Liver (tissue), 9 donors: ENCODE measurements around the gene CTXND1. TPM values are rescaled to one million over a fixed set of nuclear protein-coding genes. Genes with fewer than 3 reads are reported as not detected.

Source experiments
- DNase-seq: peaks from one replicate; pipeline ENCODE4 v3.0.0-alpha.2; 2017; ENCODE audit warnings: low spot score
- H3K27ac ChIP-seq, 2 donors: one replicate each; pipeline ENCODE4 v1.7.0; 2013; ENCODE audit warnings: inconsistent platforms in 2 of 2, low read length in 2 of 2, control low read depth in 1 of 2, low read depth in 1 of 2, mild to moderate bottlenecking in 1 of 2
- H3K27me3 ChIP-seq, 4 donors: one replicate each; pipeline versions ENCODE4 v1.6.1 to v1.7.0; 2013; ENCODE audit warnings: low read length in 3 of 4, inconsistent platforms in 1 of 4, mild to moderate bottlenecking in 1 of 4, moderate library complexity in 1 of 4; ENCODE audit not compliant: control insufficient read depth in 4 of 4, insufficient read depth in 4 of 4
- H3K36me3 ChIP-seq, 4 donors: one replicate each; pipeline versions ENCODE4 v1.6.1 to v1.7.0; 2013; ENCODE audit warnings: low read length in 3 of 4, mild to moderate bottlenecking in 3 of 4, low read depth in 1 of 4, moderate library complexity in 1 of 4; ENCODE audit not compliant: control insufficient read depth in 4 of 4, insufficient read depth in 3 of 4
- H3K4me1 ChIP-seq, 4 donors: one replicate each; pipeline versions ENCODE4 v1.6.1 to v1.7.0; 2013; ENCODE audit warnings: low read length in 3 of 4, mild to moderate bottlenecking in 3 of 4, moderate library complexity in 1 of 4; ENCODE audit not compliant: control insufficient read depth in 4 of 4, insufficient read depth in 4 of 4
- H3K4me3 ChIP-seq, 3 donors: one replicate each; pipeline versions ENCODE4 v1.6.1 to v1.7.0; 2013; ENCODE audit warnings: low read length in 3 of 3, control low read depth in 1 of 3, low read depth in 1 of 3, mild to moderate bottlenecking in 1 of 3
- H3K9ac ChIP-seq, 2 donors: one replicate each; pipeline ENCODE4 v1.7.0; 2013; ENCODE audit warnings: low read length in 2 of 2, mild to moderate bottlenecking in 2 of 2, moderate library complexity in 2 of 2, control low read depth in 1 of 2, low read depth in 1 of 2
- H3K9me3 ChIP-seq, 4 donors: one replicate each; pipeline versions ENCODE4 v1.6.1 to v1.7.0; 2013; ENCODE audit warnings: low read length in 3 of 4; ENCODE audit not compliant: control insufficient read depth in 4 of 4
- EGR1 ChIP-seq, 2 donors: IDR thresholded peaks; 2 replicates each; pipeline ENCODE4 v1.6.1; 2016 to 2018; ENCODE audit warnings: antibody characterized with exemption in 2 of 2, low read depth in 2 of 2
- FOXA1 ChIP-seq: IDR thresholded peaks from 2 replicates; pipeline ENCODE4 v1.6.1; 2016; ENCODE audit warnings: antibody characterized with exemption
- FOXA2 ChIP-seq: IDR thresholded peaks from 2 replicates; pipeline ENCODE4 v1.6.1; 2016; ENCODE audit warnings: antibody characterized with exemption
- GABPA ChIP-seq, 2 donors: IDR thresholded peaks in 1 of 2; conservative IDR thresholded peaks in 1 of 2; 2 replicates each; pipeline ENCODE4 v1.6.1; 2016; ENCODE audit warnings: antibody characterized with exemption in 2 of 2, mild to moderate bottlenecking in 1 of 2, moderate library complexity in 1 of 2
- HNF4A ChIP-seq, 2 donors: conservative IDR thresholded peaks; 2 replicates each; pipeline ENCODE4 v1.6.1; 2016; ENCODE audit warnings: antibody characterized with exemption in 2 of 2, mild to moderate bottlenecking in 2 of 2
- HNF4G ChIP-seq: IDR thresholded peaks from 2 replicates; pipeline ENCODE4 v1.6.1; 2016; ENCODE audit warnings: antibody characterized with exemption
- NR2F2 ChIP-seq: IDR thresholded peaks from 2 replicates; pipeline ENCODE4 v1.6.1; 2016; ENCODE audit warnings: antibody characterized with exemption
- RAD21 ChIP-seq, 2 donors: IDR thresholded peaks; 2 replicates each; pipeline ENCODE4 v1.6.1; 2016; ENCODE audit warnings: antibody characterized with exemption in 2 of 2, mild to moderate bottlenecking in 2 of 2
- RXRA ChIP-seq, 2 donors: IDR thresholded peaks; 2 replicates each; pipeline ENCODE4 v1.6.1; 2017 to 2018; ENCODE audit warnings: antibody characterized with exemption in 2 of 2, mild to moderate bottlenecking in 1 of 2
- SP1 ChIP-seq: IDR thresholded peaks from 2 replicates; pipeline ENCODE4 v1.6.1; 2018; ENCODE audit warnings: antibody characterized with exemption, mild to moderate bottlenecking
- TAF1 ChIP-seq: conservative IDR thresholded peaks from 2 replicates; pipeline ENCODE4 v1.6.1; 2016; ENCODE audit warnings: antibody characterized with exemption, mild to moderate bottlenecking
- YY1 ChIP-seq: IDR thresholded peaks from 2 replicates; pipeline ENCODE4 v1.6.1; 2016; ENCODE audit warnings: antibody characterized with exemption, mild to moderate bottlenecking
- WGBS: extraction: QIAGEN DNeasy Blood & Tissue Kit; methylation state at CpG from one replicate; pipeline ENCODE4 v1.1.7; 2013; 5-methylcytosine and 5-hydroxymethylcytosine counted together
- polyA plus RNA-seq, 2 donors: library from polyadenylated mRNA; stranded (reverse) in 1 of 2; unstranded in 1 of 2; fragments of 200-250 nt in 1 of 2; fragments of >200 nt in 1 of 2; fragmentation: Nextera tagmentation in 1 of 2; extraction: Ambion mirVana in 1 of 2; gene quantifications; one replicate each; pipeline versions ENCODE4 v1.2.1 to v1.2.3, GENCODE V29; 2013 to 2015
- total RNA-seq, 2 donors: library from RNA; depleted of rRNA; stranded (reverse); fragments of >200 nt; gene quantifications; one replicate each; pipeline ENCODE4 v1.2.3, GENCODE V29; 2014
- TF ChIP-seq, protein P1 (sequence below): IDR thresholded peaks from 2 replicates; pipeline ENCODE4 v1.6.1; 2016; ENCODE audit warnings: antibody characterized with exemption
- TF ChIP-seq, protein P2 (sequence below): IDR thresholded peaks from 2 replicates; pipeline ENCODE4 v1.6.1; 2016; ENCODE audit warnings: antibody characterized with exemption
- TF ChIP-seq, protein P3 (sequence below): fragments of 150-350 bp; IDR thresholded peaks from 2 replicates; pipeline ENCODE4 v1.5.1; 2017; ENCODE audit warnings: improper control_type of control experiment, low read depth, low read length; ENCODE audit not compliant: missing input control
- TF ChIP-seq, protein P4 (sequence below): IDR thresholded peaks from 2 replicates; pipeline ENCODE4 v1.6.1; 2016; ENCODE audit warnings: antibody characterized with exemption
- TF ChIP-seq, protein P5 (sequence below): IDR thresholded peaks from 2 replicates; pipeline ENCODE4 v1.6.1; 2016; ENCODE audit warnings: antibody characterized with exemption, mild to moderate bottlenecking
- donor health status: healthy.
- donor health status: healthy.
- donor health status: healthy.
- donor health status: healthy.
- donor health status: healthy.

Gene CTXND1
- total and polyA plus RNA-seq, 4 donors = 2.9 to 4.1 (median 3.1) TPM

DNA sequence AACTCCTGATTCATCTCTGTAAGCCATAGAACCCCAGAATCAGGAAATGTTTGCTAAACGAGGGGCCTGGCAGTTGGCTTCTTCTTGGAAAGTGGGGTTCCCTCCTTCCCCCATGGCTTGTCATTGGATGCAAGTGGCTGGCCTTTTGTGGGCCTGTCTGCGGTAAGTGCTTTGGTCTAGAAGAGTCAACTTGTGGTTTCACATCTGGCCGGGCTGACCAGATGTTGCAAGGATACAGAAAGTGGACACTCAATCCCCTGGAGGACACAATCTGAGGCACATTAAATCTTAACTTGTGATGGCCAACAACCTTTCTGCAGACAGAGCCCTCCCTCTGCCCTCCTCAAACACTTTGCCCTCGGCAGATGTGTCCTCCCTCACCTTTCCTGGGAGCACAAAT, 98.1 kb downstream of the CTXND1 start:
- peak overlapping the region; percentile 68 to 93 for H3K27ac ChIP-seq
- WGBS = 28% methylated on average over 4 of the region's 4 CpGs
- no peaks in the 10 kb centered on the region for H3K27me3 ChIP-seq
- H3K9me3 ChIP-seq = no peaks in the 10 kb centered on the region
- H3K36me3 ChIP-seq = peaks cover 0 to 3% (median 0%) of the 10 kb centered on the region in 4 donors
- peak overlapping the region; percentile 29 to 93 (median 61) for H3K4me3 ChIP-seq
- peaks cover 19 to 68% (median 53%) of the 10 kb centered on the region in 4 donors for H3K4me1 ChIP-seq
- no peak for TF ChIP-seq EGR1 (IDR thresholded peaks at IDR 0.05; ENCODE audit: low read depth in 2 of 2)
- no peak for TF ChIP-seq YY1
- TF ChIP-seq RAD21 (IDR thresholded peaks at IDR 0.05) = no peak
- TF ChIP-seq, protein P1, sequence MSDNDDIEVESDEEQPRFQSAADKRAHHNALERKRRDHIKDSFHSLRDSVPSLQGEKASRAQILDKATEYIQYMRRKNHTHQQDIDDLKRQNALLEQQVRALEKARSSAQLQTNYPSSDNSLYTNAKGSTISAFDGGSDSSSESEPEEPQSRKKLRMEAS = no peak
- TF ChIP-seq, protein P2, sequence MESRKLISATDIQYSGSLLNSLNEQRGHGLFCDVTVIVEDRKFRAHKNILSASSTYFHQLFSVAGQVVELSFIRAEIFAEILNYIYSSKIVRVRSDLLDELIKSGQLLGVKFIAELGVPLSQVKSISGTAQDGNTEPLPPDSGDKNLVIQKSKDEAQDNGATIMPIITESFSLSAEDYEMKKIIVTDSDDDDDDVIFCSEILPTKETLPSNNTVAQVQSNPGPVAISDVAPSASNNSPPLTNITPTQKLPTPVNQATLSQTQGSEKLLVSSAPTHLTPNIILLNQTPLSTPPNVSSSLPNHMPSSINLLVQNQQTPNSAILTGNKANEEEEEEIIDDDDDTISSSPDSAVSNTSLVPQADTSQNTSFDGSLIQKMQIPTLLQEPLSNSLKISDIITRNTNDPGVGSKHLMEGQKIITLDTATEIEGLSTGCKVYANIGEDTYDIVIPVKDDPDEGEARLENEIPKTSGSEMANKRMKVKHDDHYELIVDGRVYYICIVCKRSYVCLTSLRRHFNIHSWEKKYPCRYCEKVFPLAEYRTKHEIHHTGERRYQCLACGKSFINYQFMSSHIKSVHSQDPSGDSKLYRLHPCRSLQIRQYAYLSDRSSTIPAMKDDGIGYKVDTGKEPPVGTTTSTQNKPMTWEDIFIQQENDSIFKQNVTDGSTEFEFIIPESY = no peak
- TF ChIP-seq HNF4A (conservative IDR thresholded peaks at IDR 0.05) = no peak
- no peak for TF ChIP-seq GABPA (IDR thresholded peaks at IDR 0.05 in 1 of 2, conservative IDR thresholded peaks at IDR 0.05 in 1 of 2)
- TF ChIP-seq, protein P3, sequence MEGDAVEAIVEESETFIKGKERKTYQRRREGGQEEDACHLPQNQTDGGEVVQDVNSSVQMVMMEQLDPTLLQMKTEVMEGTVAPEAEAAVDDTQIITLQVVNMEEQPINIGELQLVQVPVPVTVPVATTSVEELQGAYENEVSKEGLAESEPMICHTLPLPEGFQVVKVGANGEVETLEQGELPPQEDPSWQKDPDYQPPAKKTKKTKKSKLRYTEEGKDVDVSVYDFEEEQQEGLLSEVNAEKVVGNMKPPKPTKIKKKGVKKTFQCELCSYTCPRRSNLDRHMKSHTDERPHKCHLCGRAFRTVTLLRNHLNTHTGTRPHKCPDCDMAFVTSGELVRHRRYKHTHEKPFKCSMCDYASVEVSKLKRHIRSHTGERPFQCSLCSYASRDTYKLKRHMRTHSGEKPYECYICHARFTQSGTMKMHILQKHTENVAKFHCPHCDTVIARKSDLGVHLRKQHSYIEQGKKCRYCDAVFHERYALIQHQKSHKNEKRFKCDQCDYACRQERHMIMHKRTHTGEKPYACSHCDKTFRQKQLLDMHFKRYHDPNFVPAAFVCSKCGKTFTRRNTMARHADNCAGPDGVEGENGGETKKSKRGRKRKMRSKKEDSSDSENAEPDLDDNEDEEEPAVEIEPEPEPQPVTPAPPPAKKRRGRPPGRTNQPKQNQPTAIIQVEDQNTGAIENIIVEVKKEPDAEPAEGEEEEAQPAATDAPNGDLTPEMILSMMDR = no peak
- no peak for TF ChIP-seq SP1
- DNase-seq = no peak
- H3K9ac ChIP-seq = peak overlapping the region; percentile 1 to 84

DNA sequence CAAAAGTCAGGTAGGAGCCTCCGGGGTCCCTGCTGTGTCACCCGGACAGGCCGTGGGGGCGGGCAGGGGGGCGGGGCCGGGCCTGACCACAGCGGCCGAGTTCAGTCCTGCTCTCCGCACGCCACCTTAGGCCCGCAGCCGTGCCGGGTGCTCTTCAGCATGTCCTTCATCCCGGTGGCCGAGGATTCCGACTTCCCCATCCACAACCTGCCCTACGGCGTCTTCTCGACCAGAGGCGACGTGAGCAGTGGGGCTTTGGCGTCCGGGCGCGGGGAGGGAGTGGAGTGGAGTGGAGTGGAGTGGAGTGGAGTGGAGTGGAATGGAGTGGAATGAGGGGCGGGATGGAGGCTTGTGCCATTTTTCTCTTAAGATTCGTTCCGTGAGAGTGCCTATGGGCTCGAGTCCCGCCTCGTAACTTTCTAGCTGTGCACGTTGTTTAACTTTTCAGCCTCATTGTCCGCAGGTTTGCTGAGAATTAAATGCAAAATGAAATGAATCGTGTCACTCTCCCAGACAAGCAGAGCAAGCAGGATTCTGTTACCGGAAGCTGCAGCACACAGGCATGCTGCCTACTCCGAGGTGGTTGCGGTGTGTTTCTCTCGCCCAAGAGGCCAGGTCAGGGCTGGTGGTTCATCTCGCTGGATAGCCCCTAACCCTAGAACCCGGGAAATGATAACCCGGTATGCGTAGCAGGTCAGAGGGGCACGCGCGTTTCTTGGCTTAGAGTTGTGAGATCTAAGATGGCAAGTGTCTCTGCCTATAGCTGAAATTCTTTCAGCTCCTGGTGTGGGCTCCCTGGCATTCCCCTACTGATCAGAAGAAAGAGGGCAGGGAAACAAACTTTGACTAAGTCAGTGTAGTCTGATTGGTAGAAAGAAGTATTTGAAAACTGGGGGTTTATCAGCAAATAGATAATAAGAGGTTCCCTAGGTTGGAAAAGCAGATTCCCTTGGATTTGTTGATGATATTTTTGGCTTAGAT, 98.8 kb downstream of the CTXND1 start, which contains the start of gene FAH:
Gene FAH (plus strand): TSS at position 104 of the 981 bp plus-strand sequence. CDS start 56 bp downstream, at position 160.
- H3K9ac ChIP-seq = peak within 1 kb of the TSS; percentile 20 to 99
- no peak for DNase-seq
- H3K4me3 ChIP-seq = peak within 1 kb of the TSS; percentile 47 to 93 (median 61)
- under 1% methylated on average over 45 of the region's 45 CpGs for WGBS
- no peaks in the 10 kb centered on the region for H3K36me3 ChIP-seq
- no peaks in the 10 kb centered on the region for H3K9me3 ChIP-seq
- no peaks in the 10 kb centered on the region for H3K27me3 ChIP-seq
- peak within 1 kb of the TSS; percentile 85 to 93 for H3K27ac ChIP-seq
- H3K4me1 ChIP-seq = peaks cover 19 to 67% (median 53%) of the 10 kb centered on the region in 4 donors
- no peak for TF ChIP-seq FOXA1
- no peak for TF ChIP-seq TAF1
- no peak for TF ChIP-seq RAD21 (IDR thresholded peaks at IDR 0.05)
- TF ChIP-seq, protein P4, sequence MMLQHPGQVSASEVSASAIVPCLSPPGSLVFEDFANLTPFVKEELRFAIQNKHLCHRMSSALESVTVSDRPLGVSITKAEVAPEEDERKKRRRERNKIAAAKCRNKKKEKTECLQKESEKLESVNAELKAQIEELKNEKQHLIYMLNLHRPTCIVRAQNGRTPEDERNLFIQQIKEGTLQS = no peak
- TF ChIP-seq HNF4G = no peak
- peak; percentile 30 for TF ChIP-seq YY1
- TF ChIP-seq HNF4A (conservative IDR thresholded peaks at IDR 0.05) = peak in 1 of 2 donors; percentile 44
- TF ChIP-seq, protein P5, sequence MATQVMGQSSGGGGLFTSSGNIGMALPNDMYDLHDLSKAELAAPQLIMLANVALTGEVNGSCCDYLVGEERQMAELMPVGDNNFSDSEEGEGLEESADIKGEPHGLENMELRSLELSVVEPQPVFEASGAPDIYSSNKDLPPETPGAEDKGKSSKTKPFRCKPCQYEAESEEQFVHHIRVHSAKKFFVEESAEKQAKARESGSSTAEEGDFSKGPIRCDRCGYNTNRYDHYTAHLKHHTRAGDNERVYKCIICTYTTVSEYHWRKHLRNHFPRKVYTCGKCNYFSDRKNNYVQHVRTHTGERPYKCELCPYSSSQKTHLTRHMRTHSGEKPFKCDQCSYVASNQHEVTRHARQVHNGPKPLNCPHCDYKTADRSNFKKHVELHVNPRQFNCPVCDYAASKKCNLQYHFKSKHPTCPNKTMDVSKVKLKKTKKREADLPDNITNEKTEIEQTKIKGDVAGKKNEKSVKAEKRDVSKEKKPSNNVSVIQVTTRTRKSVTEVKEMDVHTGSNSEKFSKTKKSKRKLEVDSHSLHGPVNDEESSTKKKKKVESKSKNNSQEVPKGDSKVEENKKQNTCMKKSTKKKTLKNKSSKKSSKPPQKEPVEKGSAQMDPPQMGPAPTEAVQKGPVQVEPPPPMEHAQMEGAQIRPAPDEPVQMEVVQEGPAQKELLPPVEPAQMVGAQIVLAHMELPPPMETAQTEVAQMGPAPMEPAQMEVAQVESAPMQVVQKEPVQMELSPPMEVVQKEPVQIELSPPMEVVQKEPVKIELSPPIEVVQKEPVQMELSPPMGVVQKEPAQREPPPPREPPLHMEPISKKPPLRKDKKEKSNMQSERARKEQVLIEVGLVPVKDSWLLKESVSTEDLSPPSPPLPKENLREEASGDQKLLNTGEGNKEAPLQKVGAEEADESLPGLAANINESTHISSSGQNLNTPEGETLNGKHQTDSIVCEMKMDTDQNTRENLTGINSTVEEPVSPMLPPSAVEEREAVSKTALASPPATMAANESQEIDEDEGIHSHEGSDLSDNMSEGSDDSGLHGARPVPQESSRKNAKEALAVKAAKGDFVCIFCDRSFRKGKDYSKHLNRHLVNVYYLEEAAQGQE = peak; percentile 53
- peak in 1 of 2 donors; percentile 3 for TF ChIP-seq RXRA (IDR thresholded peaks at IDR 0.05)
- TF ChIP-seq FOXA2 = no peak
- TF ChIP-seq, protein P3 = no peak
- TF ChIP-seq, protein P2 = no peak
- TF ChIP-seq NR2F2 = no peak
- no peak for TF ChIP-seq GABPA (IDR thresholded peaks at IDR 0.05 in 1 of 2, conservative IDR thresholded peaks at IDR 0.05 in 1 of 2)
- TF ChIP-seq SP1 = peak; percentile 26
